Lower leg skin (tissue), 4 donors: ENCODE data around the gene JAK1. TPM values are rescaled to one million over a fixed set of nuclear protein-coding genes. Genes with fewer than 3 reads are reported as not detected.

Source experiments
- DNase-seq, 2 donors: peaks; one replicate each; pipeline ENCODE4 v3.0.0-alpha.2; 2019; ENCODE audit warnings: low spot score in 2 of 2
- H3K4me3 ChIP-seq: fragments of 200-600 bp; sonication (generic); 2 replicates; pipeline ENCODE4 v1.5.1; 2017; ENCODE audit warnings: mild to moderate bottlenecking, low read depth; ENCODE audit not compliant: poor library complexity, severe bottlenecking
- POLR2A ChIP-seq, 2 donors: fragments of 450-650 bp; IDR thresholded peaks; one replicate each; pipeline ENCODE4 v1.6.1; 2016 to 2017; ENCODE audit warnings: antibody characterized with exemption in 2 of 2, mild to moderate bottlenecking in 1 of 2, moderate library complexity in 1 of 2
- WGBS, 2 donors: methylation state at CpG; one replicate each; pipeline ENCODE4 v1.1.5; 2018; 5-methylcytosine and 5-hydroxymethylcytosine counted together
- intact Hi-C: fragments of 100-400 bp; cut with DNase I; formaldehyde crosslinking; loops from one replicate; pipeline ENCODE4 v1.15.0; 2023; ENCODE audit warnings: low total_unique reads
- total RNA-seq, 4 donors: library from RNA; depleted of rRNA; stranded (reverse); fragments of >200 nt; gene quantifications; one replicate each; pipeline ENCODE4 v1.1.0, GENCODE V29; 2016
- TF ChIP-seq, protein P1 (sequence below), 3 donors: fragments of 450-650 bp; IDR thresholded peaks; one replicate each; pipeline ENCODE4 v1.5.1; 2016; ENCODE audit warnings: antibody characterized with exemption in 3 of 3, mild to moderate bottlenecking in 3 of 3, moderate library complexity in 2 of 3

JAK1 gene
- total RNA-seq, 4 donors from 2014 or later = 97.1 to 159 (median 129) TPM

DNA sequence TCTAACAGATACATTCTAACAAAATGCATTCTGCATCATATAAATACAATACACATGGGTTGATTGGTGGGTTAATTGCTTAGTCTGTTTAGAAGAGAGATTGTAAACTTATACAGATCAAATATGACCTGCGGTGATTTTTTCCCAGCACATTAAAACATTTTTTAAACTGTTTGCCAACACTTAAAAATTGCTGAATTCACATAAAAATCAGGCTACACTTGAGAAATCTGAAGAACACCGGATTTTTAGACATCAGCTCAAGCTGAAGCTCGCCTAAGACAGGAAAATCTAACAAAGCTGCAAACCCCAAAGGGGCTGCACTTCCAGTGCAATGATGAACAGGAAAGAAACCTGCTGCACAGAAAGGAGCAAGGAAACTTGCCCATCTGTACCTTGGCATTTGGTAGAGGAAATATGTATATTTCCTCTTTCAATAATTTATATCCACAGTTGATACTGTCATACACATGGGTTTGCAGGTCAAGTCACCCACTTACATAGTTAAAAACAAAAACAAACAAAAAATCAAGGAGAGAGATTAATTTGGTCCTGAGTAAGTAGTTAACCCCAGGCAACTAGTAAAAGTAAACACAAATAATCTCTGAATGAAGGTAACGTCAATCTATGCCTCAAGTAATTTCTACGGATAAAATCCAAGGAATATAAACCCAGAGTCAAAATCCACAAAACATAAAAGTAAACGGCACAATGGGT lies 30.4 kb upstream of the JAK1 start:
- intact Hi-C loops = no loop called here
- no peak overlapping the region for H3K4me3 ChIP-seq
- TF ChIP-seq, protein P1, sequence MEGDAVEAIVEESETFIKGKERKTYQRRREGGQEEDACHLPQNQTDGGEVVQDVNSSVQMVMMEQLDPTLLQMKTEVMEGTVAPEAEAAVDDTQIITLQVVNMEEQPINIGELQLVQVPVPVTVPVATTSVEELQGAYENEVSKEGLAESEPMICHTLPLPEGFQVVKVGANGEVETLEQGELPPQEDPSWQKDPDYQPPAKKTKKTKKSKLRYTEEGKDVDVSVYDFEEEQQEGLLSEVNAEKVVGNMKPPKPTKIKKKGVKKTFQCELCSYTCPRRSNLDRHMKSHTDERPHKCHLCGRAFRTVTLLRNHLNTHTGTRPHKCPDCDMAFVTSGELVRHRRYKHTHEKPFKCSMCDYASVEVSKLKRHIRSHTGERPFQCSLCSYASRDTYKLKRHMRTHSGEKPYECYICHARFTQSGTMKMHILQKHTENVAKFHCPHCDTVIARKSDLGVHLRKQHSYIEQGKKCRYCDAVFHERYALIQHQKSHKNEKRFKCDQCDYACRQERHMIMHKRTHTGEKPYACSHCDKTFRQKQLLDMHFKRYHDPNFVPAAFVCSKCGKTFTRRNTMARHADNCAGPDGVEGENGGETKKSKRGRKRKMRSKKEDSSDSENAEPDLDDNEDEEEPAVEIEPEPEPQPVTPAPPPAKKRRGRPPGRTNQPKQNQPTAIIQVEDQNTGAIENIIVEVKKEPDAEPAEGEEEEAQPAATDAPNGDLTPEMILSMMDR (IDR thresholded peaks at IDR 0.05) = no peak
- no peak for TF ChIP-seq POLR2A (IDR thresholded peaks at IDR 0.05)
- 78 to 81% methylated on average over 6 of the region's 6 CpGs for WGBS, 2 donors
- DNase-seq = no peak

DNA sequence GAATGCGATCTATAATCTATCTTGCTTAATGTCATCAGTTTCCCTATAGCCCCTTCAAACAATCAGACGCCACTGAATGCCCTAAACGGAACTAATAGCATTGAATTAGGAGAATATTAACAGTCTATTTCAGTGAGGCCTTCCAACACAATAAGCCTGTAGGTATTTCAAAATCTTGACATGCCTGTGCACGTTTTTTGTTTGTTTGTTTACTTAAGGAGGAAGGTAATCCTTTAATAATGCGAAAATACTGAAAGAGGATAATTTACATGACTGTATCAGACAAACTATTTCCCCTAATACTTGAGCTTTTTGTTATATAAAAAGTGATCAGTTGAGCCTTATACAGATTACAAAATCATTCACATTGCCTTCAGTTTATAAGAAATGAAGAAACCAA lies 29.0 kb upstream of the JAK1 start:
- H3K4me3 ChIP-seq = no peak overlapping the region
- intact Hi-C loops = no loop called here
- TF ChIP-seq, protein P1 (IDR thresholded peaks at IDR 0.05) = no peak
- no peak for TF ChIP-seq POLR2A (IDR thresholded peaks at IDR 0.05)
- WGBS, 2 donors = 84 to 90% methylated on average over 5 of the region's 5 CpGs
- no peak for DNase-seq

DNA sequence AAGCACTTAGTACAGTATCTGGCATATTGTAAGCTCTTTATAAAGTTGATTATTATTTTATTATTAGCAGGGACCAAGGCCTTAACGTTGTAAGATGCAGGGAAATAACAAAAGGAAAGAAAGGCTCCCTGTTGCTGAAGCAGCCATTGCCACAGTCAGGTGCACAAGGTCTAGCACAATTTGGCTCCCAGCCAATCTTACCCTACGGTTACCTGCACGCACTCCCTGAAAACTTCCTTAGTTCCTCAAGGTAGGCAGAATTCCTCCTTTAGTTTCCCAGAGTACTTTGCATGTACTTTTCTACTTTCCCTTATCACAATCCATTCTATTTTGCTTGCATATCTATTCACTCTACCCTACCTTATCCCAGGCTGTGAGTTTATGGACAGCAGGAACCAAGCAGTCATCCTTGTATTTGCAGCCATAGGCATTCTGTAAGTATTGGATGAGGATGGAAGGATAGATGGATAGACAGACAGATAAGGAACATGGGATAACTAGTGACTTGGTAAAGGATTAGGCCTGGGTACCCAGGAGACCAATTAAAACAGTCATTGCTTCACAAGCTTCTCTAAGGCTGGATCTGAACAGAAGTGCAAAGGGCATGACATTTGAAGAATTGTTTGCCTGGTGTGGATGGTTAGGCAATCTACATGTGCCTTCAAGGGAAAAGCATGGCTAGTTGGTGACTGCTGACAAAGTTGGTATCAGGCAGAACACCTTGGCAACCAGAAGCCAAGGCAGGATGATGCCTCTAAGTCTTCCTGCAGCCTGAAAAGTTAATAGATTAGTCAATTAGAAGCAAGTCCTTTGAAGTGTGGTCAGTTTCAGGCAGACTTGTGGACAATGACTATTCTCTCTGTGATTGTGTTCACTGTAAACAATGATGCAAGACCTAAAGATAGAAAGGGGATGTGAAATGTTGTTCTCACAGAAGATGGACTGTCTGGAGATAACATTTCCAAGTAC lies 20.8 kb upstream of the JAK1 start:
- H3K4me3 ChIP-seq = no peak overlapping the region
- 69% methylated on average over 3 of the region's 3 CpGs for WGBS, 2 donors
- intact Hi-C loops = no loop called here
- TF ChIP-seq, protein P1 (IDR thresholded peaks at IDR 0.05) = no peak
- no peak for TF ChIP-seq POLR2A (IDR thresholded peaks at IDR 0.05)
- DNase-seq = peak in 1 of 2 donors; percentile 11

DNA sequence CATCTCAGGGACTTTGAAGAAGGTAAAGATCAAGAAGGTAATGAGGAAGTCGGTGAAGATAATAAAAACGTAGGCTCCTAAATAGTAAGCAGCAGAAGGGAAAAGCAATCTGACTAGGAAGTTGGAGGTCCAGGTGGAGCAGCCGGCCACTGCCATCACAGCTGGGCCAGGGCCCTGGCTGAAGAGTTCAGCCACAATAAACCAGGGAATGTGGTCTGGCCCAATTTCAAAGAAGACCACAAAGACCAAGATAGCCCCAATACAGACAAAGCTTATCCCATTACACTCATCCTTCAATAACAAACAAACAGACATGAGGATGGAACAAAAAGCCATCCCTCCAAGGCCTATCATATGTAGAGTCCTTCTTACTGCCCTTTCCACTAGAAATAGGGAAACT lies 18.4 kb upstream of the JAK1 start:
- TF ChIP-seq POLR2A (IDR thresholded peaks at IDR 0.05) = no peak
- TF ChIP-seq, protein P1 (IDR thresholded peaks at IDR 0.05) = no peak
- H3K4me3 ChIP-seq = no peak overlapping the region
- peak in 1 of 2 donors; percentile 2 for DNase-seq
- 91 to 96% methylated on average over 3 of the region's 3 CpGs for WGBS, 2 donors
- intact Hi-C loops = no loop called here

DNA sequence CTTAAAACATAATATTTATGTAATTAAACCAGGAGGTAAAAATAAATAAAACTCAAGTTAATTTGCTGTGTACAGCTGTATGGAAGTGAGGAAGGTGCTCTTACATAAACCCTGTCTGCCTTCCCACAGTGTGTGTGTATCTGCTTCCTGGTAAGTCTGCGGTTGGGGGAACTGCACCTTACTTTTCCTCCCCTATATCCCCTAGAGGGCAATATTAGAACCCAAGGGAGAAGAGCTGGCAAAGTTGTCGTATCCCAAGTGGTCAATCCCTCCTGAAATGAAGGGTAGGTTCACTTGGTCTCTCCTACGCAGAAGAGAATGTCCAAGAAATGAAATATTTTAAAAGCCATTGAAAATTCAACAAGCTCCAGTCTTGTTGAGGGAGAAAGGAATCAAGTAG lies 17.8 kb upstream of the JAK1 start:
- DNase-seq = no peak
- H3K4me3 ChIP-seq = no peak overlapping the region
- TF ChIP-seq, protein P1 (IDR thresholded peaks at IDR 0.05) = no peak
- TF ChIP-seq POLR2A (IDR thresholded peaks at IDR 0.05) = no peak
- intact Hi-C loops = no loop called here
- WGBS, 2 donors = 82 to 86% methylated on average over 3 of the region's 3 CpGs
